Sigmoid colon (tissue), 4 donors: ENCODE measurements around the gene FHL3.

Source experiments
- EP300 ChIP-seq, 4 donors: sonication (generic); formaldehyde crosslinking; IDR thresholded peaks; one replicate each; pipeline ENCODE4 v1.6.1; 2017; ENCODE audit warnings: antibody characterized with exemption in 4 of 4
- POLR2A ChIP-seq, 2 donors: fragments of 450-650 bp; IDR thresholded peaks; one replicate each; pipeline ENCODE4 v1.6.1; 2016; ENCODE audit warnings: antibody characterized with exemption in 2 of 2, mild to moderate bottlenecking in 2 of 2, moderate library complexity in 2 of 2
- TF ChIP-seq, protein P1 (sequence below), 4 experiments: fragments of 450-650 bp in 3 of 4; fragments of 200-600 bp in 1 of 4; IDR thresholded peaks; one replicate each; pipeline ENCODE4 v1.5.1; 2016 to 2019; ENCODE audit warnings: antibody characterized with exemption in 4 of 4, mild to moderate bottlenecking in 3 of 4, moderate library complexity in 2 of 4

DNA sequence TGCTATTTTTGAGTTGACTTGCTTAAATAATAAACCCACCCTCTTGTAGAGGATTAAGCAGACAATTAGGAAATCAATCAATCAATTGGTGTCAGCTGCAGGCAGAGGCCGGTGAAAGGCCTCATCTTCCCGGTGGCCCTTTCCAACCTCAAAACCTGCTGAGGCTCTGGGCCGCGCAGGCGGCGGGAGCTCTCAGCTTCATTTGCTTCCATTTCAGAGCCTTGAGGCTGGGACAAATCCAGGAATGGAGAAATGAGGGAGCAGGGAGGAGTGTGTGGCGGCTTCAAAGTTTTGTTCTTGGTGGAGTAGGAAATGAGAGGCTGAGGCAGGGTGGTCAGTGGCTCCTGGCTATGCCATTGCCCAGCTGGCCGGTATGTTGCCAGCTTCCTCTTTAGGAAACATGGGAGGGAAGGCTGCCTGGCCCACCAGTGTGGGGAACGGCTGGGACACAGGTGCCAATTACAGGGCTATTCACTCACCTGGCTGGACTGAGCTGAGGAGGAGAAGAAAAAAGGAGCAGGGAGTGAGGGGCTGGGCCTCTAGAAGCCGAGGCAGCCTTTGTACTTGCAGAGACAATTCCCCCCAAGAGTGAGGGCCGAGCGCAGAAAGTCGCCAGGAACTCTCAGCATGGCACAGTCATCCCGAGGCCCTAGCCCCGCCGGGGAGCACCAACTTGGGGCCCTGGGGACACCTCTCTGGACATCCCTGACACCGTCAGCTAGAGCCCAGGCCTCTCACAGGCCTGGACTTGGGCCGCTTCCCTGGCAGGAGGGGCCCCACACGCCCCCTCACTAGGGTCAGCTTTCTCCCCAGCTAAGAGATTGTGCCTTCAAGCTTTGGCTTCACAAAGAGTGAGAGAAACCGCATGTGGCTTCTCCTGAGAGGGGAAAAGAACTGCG is 36.9 kb upstream of the FHL3 start:
- TF ChIP-seq, protein P1, sequence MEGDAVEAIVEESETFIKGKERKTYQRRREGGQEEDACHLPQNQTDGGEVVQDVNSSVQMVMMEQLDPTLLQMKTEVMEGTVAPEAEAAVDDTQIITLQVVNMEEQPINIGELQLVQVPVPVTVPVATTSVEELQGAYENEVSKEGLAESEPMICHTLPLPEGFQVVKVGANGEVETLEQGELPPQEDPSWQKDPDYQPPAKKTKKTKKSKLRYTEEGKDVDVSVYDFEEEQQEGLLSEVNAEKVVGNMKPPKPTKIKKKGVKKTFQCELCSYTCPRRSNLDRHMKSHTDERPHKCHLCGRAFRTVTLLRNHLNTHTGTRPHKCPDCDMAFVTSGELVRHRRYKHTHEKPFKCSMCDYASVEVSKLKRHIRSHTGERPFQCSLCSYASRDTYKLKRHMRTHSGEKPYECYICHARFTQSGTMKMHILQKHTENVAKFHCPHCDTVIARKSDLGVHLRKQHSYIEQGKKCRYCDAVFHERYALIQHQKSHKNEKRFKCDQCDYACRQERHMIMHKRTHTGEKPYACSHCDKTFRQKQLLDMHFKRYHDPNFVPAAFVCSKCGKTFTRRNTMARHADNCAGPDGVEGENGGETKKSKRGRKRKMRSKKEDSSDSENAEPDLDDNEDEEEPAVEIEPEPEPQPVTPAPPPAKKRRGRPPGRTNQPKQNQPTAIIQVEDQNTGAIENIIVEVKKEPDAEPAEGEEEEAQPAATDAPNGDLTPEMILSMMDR (IDR thresholded peaks at IDR 0.05), result no peak
- TF ChIP-seq POLR2A (IDR thresholded peaks at IDR 0.05) (no peak), EP300 (IDR thresholded peaks at IDR 0.05) (no peak)
